ENCODE measurements around the gene MYOZ1. TPM values are rescaled to one million over a fixed set of nuclear protein-coding genes. Genes with fewer than 3 reads are reported as not detected.
"Not testable (repeated sequence)": the region's sequence is repeated elsewhere in the genome, so short reads cannot be mapped to it uniquely, and the experiment has no call there.

The MYOZ1 gene, protein sequence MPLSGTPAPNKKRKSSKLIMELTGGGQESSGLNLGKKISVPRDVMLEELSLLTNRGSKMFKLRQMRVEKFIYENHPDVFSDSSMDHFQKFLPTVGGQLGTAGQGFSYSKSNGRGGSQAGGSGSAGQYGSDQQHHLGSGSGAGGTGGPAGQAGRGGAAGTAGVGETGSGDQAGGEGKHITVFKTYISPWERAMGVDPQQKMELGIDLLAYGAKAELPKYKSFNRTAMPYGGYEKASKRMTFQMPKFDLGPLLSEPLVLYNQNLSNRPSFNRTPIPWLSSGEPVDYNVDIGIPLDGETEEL
- 0.41 TPM for total RNA-seq

DNA sequence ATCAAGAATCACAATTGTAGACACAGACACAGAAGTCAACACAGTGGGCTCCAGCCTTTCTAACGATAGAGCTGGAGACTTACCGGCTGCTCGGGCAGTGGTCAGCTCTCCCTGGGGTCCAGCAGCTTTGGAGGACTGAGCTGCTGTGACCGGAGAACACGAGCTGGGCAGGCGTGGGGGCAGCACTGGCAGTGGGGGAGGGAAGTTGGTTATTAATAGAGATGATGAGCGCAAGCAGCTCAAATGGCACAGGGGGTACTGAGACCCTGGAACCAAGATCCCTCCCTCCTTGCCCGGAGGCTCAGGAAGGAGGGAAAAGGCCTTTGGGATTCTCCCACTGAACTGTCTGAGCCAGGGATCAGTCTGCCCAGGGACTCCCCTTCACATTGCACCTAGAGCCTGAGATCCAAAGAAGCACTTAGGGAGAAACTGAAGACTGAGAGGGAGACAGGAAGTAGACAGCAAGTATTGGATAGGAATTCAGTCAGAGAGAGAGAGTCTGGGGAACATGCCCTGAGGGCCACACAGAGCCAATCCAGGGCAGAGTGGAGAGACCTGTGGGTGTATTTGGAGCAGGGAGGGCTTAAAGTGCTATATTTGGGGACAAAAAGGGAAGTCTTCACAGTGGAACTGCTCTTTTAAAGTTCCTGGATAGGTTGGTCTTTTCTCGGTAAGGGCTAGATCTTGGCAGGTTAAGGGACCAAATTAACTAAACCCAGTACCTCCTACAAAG lies at the start of gene MYOZ1:
TSS of gene MYOZ1 (minus strand) at position 147 of the 733 bp plus-strand sequence. CDS start 1,457 bp downstream, outside the sequence.
- no peak for FAIRE-seq
- no peak for DNase-seq (ENCODE audit: low spot score in 2 of 2)

DNA sequence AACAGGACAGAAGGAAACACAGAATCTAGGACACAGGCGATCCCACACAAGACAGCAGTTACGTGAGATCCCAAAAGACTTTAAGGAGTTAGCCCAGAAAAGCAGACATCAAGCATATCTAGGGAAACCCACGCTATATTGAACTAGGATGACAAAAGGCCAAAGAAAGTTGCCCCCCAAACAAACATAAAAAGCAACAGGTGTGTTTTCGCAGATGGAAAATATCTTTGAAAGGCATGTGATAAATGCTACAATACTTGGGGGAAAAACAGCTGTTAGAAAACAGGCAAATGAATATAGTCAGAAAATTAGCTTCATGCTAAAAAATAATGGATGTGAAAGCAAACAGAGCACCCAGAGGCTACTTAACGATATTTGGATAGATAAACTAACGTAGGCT lies 49.5 kb upstream of the MYOZ1 start:
- not testable (repeated sequence) for DNase-seq (ENCODE audit: low spot score in 2 of 2); FAIRE-seq

DNA sequence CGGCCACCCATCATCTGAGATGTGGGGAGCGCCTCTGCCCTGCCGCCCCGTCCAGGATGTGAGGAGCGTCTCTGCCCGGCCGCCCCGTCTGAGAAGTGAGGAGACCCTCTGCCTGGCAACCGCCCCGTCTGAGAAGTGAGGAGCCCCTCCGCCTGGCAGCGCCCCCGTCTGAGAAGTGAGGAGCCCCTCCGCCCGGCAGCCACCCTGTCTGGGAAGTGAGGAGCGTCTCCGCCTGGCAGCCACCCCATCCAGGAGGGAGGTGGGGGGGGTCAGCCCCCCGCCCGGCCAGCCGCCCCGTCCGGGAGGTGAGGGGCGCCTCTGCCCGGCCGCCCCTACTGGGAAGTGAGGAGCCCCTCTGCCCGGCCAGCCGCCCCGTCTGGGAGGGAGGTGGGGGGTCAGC lies 48.3 kb upstream of the MYOZ1 start:
- not testable (repeated sequence) for DNase-seq (ENCODE audit: low spot score in 2 of 2); FAIRE-seq

DNA sequence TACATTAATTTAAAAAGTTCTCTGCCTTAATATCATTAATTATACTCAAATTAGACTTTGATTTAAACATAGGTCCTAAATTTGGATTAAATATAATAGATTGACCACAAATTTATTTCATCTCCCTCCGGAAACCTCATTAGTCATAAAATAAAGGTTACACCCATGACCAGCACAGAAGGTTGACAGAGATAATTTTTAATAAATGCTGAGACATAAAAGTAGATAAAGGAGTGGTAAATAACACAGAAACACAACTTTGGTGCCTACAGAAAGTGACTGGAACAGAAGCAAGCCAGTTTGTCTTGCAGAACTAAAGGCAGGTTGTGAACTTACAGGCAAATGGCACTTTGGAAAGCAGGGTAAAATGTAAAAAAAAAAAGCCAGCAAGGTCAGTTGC lies 46.4 kb upstream of the MYOZ1 start:
- FAIRE-seq; DNase-seq (ENCODE audit: low spot score in 2 of 2): not testable (repeated sequence)

DNA sequence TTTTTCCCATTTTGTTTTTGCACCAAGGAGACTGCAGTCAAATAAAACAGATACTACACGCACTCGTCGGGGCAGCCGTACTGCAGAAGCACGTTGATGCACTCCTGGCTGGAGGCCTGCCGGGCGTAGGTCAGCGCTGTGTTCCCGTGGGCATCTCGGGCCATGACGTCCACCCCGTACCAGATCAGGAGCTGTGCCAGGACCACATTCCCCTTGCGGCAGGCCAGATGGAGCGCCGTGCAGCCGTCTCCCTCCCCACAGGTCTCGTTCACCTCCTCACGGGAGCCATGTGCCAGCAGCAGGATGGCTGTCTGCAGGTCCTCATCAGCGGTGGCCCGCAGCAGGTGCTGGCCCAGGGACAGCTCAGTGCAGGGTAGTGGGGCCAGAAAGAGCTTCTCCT lies 33.3 kb upstream of the MYOZ1 start:
- FAIRE-seq: not testable (repeated sequence)

DNA sequence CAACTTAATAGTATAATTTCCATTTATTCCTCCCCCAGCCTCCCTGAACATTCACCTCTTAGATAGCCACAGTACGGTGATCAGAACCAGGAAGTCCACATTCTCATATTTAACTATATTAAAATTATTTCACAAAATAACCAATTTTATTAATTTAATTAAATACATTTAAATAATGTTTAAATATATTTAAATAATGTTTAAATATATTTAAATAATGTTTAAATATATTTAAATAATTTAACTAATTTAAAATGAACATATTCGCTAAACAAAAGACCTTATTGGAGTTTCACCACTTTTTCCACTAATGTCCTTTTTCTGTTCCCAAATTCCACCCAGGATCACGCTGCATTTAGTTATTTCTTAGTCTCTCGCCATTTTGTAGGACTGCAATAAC lies 27.1 kb upstream of the MYOZ1 start:
- not testable (repeated sequence) for DNase-seq (ENCODE audit: low spot score in 2 of 2); FAIRE-seq

More for the DNA sequence above, 33.3 kb upstream of the MYOZ1 start:
- DNase-seq (ENCODE audit: low spot score in 2 of 2): not testable (repeated sequence)

DNA sequence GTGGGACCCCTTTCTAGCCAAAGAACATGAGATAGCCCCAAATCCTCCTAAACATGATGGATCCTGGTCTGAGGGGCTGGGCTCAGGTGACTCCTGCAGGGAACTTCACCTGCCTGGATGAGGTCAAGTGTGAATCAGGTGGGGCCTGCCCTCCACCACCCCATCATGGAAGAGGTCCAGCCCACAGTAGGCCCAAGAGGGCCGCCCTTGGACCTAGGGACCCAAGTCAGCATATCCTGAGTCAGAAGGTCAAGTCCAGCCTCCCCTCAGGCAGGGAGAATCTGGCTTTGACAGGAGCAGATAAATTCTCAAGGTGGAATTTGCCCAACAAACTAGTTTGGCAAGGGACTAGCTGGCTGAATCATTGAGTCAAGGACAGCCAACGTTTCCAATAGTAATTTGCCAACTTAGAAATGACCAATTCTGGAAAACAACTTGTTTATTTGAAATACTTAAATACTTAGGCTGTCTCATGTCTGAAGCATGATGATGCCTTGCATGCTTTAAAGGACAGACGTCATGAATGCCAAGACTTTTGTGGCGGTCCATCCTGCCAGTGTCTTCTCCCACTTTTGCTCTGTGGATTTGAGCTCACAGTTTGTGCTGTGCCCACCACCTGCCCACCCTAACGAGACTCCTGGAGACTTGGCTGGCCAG lies 25.0 kb upstream of the MYOZ1 start:
- not testable (repeated sequence) for FAIRE-seq; DNase-seq (ENCODE audit: low spot score in 2 of 2)

DNA sequence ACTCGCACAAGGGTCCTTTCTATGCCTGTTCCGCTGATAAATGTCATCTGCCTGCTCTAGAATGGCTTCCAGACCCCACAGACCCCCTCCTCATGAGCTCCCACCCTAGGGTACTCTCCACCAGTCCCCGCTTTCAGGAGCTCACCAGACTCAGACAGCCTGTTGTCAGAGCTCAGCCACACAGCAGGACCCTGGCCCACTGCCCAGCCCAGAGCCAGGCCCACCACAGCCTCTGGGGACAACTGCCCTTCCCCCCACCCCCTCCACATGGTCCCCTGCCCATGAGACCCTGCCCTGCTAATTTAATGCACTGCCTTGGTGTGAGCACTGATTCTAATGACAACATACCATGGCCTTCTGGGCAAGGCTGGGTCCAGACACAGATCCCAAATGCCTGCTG lies 24.3 kb upstream of the MYOZ1 start:
- not testable (repeated sequence) for DNase-seq (ENCODE audit: low spot score in 2 of 2); FAIRE-seq

DNA sequence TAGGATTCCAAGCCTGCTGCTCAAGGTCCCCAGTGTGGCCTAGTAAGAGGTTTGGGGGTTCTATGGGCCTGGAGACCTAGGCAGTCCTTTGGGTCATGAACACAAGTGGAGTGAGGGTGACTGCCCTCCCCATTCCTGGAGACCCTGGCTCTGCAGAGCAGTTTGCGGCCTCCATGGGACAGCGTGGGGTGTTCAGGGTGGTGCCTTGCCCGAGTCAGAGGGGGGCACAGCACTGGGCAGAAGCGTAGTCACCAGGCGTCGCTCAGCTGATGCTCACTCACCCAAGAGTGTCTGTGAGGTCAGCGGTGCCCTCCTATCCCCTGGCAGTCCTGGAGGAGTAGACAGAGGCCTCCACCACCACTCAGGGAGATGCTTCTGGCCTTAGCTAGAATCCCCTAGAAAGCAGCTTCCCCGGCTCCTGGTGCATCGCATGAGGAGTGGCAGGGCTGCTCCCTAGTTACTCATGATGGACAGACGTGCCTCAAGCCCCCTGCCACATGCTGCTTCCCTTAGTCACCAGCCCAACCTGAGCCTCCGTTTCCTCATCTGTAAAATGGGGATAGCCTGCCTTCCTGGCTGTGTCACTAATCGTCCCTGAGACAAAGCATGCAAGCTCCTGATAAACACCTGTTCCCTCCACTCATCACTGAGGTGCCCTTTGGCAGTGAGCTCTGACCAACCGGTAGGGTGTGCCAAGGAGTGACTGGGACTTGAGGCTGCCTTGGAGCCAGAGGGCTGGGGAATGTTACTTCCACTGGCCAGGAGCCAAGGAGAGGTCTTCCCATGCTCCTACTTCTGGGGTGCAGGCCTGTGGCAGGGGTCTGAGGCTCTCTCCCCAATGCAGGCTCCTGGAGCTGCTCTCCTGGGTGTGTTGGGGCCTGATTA lies 23.1 kb upstream of the MYOZ1 start:
- not testable (repeated sequence) for FAIRE-seq; DNase-seq (ENCODE audit: low spot score in 2 of 2)

DNA sequence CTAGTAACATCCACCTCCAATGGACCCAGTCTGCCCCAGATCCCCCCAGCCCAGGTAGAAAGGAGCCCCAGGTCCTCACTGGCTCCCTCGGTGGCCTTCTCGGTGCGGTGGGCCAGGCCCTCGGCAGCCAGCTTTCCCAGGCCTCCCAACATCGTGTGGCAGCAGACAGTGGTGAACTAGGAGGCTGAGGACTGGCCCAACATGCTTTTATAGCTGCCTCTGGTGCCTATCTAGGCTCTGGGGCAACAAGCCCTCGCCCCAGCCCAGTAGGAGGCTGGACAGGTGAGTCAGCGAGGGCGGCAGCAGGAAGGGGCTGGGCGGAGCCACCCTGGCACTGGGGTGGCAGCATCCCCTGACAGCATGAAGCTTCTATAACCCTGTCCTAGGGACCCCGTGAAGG lies 22.3 kb upstream of the MYOZ1 start:
- not testable (repeated sequence) for FAIRE-seq; DNase-seq (ENCODE audit: low spot score in 2 of 2)

DNA sequence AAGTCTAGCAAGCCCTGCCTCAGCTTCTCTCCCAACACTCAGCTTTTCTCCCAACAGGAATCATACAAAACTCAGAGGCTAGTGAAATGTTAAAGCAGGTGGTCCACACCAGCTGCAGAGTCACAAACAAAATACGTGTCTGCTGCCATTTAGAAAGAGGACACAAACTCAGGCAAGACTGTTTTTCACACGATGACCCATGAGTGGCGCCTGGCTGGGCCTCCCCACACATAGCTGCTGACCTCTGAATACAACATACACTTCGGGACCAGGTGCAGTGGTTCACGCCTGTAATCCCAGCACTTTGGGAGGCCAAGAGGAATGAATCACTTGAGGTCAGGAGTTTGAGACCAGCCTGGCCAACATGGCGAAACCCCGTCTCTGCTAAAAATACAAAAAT lies 21.4 kb upstream of the MYOZ1 start:
- FAIRE-seq; DNase-seq (ENCODE audit: low spot score in 2 of 2): not testable (repeated sequence)

DNA sequence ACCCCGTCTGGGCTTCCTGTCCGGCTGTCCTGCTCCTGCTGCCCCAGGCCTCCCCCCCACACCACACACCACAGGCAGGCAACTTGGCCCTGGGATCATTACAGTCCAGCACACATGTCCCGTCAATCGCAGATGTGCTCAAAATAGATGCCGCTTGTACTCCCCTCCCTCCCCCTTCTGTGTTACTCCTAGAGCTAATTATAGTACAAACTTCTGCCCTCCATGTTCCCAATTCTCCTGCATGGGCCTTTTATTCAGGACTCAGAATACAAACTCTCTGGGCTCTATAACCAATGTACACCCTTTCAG lies 14.7 kb upstream of the MYOZ1 start, which contains the start of gene SYNPO2L:
TSS of gene SYNPO2L (minus strand) at position 40 of the 309 bp plus-strand sequence. CDS start 107 bp downstream, outside the sequence.
- FAIRE-seq: no peak

DNA sequence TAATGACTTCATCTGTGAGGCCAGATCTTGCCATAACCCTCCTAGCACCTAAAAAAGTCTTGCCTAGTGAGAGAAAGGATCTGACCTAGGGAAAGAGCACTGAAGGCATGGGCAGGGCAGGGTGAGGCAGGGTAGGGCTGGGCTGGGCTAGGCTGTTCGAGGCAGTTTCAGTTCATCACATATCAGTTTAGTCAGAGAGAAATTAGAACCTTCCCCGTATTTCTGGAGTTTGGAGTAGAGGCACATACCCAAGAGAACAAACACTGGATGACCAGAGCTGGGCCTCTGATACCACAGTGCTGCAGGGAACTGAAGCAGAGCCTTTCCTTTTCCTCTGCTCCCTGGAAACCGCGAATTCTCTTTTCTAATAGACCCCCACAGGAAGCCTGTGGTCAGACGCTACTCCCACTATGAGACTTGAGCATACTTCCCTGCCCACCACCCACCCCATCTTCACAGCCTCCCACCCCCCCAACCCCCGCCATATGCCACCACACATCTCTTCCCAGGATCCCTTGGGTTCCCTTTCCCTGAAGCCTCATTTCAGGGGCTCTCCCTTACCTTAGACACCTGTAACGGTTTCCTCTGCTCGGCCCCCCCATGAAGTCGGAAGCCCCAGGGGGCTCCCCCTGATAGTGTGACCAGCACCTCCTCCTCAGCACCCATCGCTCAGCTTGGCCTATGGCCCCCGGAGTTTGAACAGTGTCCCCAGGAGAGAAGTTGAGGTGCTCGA lies 14.1 kb upstream of the MYOZ1 start:
- FAIRE-seq (no peak), DNase-seq (ENCODE audit: low spot score in 2 of 2) (no peak)

More for the DNA sequence above, 14.7 kb upstream of the MYOZ1 start, which contains the start of gene SYNPO2L:
- DNase-seq (ENCODE audit: low spot score in 2 of 2): no peak

DNA sequence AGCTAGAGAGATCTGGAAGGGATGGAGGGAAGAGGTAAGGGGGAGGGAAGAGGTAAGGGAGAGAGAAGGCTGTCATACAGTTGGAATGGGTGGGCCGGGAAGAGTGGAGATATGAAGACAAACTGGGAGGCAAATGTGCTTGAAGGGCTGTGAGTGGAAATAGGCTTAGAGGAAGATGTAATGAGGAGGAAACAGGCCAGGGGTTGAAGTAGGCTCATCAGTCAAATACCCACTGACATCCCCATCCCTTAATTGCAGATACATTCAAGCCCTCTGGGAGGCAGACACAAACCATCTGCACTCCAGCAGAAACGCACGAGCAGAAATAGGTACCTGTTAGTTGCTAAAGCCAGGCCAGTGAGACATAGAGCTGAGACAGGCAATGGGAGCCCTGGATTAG lies 12.4 kb upstream of the MYOZ1 start:
- FAIRE-seq (no peak), DNase-seq (ENCODE audit: low spot score in 2 of 2) (no peak)

DNA sequence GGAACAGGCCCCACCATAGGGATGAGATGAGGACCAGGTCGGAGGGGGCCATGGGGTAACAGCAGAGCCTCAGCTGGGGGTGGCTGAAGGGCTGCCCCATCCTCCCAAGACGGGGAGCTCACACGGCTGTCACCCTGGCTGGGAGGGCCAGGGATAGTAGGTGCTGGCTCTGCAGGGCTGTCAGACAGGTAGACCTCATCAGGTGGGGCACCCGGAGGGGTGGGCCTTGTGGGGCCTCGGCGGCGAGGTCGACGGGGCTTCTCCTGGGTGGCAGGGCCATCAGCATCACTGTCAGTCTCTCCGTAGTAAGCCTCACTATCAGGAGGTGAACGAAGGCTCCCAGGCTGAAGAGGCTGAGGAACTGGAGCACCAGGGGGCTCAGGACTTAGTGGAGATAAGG lies 11.9 kb upstream of the MYOZ1 start:
- FAIRE-seq: no peak
- no peak for DNase-seq (ENCODE audit: low spot score in 2 of 2)

DNA sequence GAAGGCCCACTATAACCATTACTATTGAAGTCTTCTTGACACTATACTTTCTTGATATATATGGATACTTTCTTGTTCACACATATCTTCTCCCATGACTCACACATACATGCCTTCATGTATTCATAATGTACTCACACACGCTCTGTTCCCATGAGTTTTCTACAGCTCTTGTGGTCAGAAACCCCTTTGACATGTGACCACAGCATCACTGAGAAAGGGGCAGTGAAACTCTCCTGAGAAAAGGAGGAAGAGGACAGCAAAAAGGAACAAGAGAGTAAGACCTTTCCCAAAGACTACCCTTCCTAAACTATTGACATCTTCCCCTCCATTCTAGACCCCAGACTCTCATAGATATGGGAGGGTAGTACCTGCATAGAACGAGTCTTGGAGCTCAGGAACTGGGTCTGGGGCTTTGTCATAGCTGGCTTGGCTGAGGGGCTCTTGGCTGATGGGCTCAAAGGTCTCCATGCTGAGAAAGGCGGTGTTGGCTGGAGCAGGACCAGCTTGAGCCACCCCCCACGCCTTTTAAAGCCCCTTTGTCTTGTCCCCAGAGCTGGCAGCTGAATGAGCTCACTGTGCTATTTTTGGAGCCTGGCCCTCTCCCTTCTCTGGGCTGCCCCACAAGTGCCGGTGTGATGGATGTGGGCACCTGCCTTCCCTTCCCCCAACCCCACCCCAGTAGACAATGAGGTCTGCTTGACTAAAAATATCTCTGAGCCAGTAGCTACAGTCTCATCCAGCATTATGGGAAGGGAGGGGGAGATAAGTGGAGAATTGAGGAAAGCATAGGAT lies 9.5 kb upstream of the MYOZ1 start:
- no peak for DNase-seq (ENCODE audit: low spot score in 2 of 2)
- no peak for FAIRE-seq

DNA sequence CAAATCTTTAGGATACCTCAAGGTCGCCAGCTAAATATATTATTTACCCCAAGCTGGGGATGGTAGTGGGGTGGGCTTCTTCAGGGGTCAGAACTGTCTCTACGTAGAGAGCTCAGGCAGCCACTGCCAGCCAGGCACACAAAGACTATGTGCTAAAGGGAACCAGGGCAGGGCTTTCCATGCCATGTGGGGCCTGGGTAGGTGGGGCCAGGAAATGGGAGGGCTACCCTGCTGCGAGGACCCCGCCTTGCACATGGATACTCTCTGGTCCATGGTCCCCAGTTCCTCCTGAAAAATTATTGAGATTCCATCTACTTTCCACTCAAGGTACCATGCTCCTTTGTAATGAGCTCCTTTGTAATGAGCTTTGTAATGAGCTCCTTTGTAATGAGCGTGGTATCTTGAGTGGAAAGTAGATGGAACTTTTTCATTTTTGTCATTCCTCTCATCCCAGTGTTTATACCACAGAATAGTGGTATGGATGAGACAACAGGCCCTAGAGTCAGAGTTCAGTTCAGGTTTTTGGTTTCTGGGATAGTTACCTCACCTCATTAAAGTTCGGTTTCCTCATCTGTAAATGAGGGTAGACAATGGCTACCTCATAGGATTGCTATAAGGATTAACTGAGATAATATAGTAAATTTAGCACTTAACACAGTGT lies 8.7 kb upstream of the MYOZ1 start:
- no peak for DNase-seq (ENCODE audit: low spot score in 2 of 2)
- no peak for FAIRE-seq

All from frontal cortex (tissue), 4 donors.